HG03039 (cell line): ENCODE data around the gene SBF2.
"Not testable (repeated sequence)": the region's sequence is repeated elsewhere in the genome, so short reads cannot be mapped to it uniquely, and the experiment has no call there.

Experiments
- ATAC-seq: cut with Tn5 transposase; IDR thresholded peaks from one replicate; pipeline ENCODE4 v1.9.1; 2021; ENCODE audit warnings: mild to moderate bottlenecking, moderate library complexity; ENCODE audit not compliant: unreplicated experiment

The SBF2 gene

DNA sequence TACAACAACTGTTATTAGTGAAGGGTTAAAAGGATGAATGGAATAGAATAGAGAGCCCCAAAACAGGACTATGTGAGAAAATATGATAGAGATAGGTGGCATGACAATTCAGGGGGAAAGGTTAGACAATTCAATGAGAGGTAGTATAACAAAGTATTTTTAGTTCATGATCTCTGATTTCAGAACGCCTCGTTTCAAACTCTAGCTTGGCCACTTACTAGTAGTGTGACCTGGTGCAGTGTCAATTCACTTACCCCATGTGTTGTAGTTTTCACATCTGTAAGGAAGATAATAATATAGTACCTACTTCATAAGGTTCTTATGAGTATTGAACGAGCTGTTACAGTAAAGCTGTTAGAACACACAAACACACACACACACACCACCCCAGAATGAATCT lies 322.1 kb downstream of the SBF2 start:
- no peak for ATAC-seq

DNA sequence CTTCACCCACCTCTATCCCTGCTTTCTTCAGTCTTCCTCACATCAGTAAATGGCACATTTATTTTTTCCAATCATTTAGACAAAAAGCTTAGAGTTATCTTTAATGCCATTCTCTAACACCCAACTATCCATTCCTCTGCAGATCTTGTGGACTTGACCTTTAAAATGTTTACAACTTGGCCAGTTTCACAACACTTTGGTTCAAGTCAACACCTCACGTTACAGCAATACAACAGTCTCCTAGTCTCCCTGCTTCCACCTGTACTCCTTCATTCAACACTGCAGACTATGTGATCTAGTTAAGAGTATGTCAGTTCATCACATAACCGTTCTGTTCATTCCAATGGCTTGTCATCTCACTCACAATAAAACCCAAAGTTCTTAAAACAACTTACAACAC lies 325.0 kb downstream of the SBF2 start:
- ATAC-seq, result no peak

DNA sequence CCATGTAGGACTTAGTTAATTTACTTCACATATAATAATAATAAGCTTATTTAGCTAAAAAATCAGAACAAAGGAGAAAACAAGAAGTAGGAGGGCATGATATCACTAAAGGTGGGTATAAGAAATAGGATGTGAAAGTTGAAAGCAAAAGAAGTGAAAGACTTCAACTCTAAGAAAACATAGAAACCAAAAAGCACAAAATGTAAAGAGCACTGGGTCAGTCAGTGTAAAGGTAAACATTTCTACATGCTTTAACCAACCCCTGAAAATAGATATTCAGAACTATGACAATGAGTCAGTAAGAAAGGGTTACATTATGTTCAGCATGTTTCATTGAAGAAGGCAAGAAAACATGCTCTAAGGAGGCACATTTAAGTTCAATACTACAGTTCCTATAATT lies 331.3 kb downstream of the SBF2 start:
- peak; percentile 76 for ATAC-seq

DNA sequence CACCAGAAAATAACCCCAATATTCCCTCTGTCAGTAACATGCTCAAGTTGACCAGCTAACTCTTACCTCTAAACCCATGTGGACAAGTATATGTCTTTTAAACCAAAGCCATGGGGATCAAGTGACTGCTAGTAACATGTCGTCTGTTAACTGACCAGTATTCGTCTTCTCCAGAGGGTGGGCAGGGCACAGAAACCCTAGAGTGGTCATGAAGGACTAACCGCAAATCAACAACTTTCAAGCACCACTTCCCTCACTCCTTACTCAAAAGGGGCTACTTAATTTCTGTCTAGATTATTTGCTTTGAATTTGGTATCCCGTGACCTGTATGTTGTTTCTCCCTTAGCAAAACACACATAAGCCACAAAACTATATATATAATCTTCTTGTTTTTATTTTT lies 336.9 kb downstream of the SBF2 start:
- ATAC-seq, result no peak

DNA sequence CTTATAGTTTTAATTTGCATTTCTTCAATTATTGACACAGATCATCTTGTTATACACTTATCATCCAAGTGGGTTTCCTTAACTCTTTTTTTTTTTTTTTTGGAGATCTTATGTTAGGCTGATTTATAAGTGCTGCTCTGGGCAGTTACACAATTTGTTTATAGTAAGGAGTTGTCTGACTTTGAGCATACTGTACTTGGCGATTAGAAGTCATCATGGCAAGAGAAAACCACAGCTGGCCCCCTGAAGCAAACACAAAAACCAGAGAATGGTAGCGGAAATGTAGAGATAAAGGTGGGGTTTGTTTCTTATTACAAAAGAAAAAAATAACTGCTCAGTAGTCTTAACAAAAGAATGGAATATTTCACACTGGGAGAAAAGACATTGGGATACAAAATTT lies 337.5 kb downstream of the SBF2 start:
- ATAC-seq, result no peak

DNA sequence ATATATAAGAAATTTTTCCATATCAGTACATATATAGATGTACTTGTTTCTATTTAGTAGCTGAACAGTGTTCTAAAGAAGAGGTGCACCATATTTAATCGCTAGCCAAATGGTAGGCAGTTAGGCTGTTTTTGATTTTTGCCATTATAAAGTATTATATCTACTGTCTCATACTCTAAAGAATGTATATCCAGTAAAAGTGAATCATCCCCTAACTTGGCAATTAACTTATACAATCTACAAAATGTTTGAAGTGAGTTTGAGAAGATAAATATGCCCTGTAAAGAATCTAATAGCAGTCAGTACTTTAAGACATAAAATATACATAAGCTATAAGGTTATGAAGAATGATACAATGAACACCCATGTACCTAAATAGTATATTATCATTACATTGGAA lies 338.6 kb downstream of the SBF2 start:
- ATAC-seq, result no peak

DNA sequence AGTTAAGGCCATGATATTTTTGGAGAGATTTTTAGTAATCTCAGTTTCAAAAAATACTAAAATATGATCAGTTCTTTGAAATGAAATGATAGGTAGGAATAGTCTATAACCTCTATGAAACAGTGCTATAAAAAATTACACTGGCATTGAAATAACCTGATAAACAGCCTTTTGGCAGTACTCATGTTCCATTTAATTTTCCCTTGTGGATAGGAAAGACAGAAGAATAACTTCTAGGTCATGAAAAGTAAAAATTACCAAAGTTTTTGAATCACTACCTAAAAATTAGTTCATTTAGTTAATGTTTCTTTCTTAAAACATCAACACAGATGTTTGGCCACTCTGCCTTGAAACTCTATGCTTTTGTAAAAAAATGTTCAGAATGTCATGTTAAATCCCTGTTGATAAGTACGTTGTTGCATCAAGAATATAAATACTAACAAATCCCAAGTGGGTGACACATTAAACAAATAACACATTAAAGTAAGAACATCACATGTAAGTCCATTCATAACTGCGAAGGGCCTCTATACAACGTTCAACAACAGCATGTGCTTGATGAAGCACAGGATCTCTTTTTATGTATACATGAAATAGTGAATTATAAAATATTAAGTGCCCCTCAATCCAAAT lies 339.9 kb downstream of the SBF2 start:
- no peak for ATAC-seq

DNA sequence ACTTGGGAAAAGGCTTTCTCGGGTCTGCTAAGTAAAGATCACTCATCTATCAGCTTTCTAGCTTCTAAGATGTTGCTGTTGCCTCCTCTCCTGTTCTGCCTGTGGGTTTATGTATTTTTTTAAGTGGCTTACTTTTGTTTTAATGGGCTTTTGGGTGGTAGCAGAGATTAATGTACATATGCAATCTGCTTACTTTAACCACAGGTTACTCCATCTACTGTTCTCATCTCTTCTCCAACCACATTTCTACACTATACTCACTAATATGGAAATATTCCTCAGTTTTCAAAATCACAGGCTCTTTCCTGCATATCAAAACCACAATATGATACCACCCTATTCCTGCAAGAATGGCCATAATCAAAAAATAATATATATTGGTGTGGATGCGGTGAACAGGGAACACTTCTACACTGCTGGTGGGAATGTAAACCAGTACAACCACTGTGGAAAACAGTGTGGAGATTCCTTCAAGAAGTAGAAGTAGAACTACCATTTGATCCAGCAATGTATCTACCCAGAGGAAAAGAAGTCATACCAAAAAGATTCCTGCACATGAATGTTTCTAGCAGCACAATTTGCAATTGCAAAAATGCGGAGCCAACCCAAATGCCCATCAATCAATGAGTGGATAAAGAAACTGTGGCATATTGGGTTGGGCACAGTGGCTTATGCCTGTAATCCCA lies 341.4 kb downstream of the SBF2 start:
- no peak for ATAC-seq

DNA sequence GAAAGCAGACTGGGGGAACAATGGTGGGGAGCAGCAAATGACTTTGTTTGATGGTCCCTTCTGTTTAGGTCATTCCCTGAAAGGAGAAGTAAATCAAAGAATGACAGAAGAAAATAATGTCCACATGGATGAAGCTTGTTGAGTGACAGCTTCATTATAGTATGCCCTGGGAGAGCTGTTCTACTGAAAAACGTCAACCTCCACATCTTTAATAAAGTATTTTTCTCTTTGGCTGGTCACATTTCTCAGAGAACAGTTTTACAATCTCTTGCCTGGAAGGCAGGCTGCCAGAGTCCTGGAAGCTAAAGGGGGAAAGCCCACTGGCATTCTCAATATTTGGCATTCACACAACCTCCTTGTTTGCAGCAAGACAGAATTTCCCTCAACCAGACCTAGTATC lies 342.2 kb downstream of the SBF2 start:
- ATAC-seq, result no peak

DNA sequence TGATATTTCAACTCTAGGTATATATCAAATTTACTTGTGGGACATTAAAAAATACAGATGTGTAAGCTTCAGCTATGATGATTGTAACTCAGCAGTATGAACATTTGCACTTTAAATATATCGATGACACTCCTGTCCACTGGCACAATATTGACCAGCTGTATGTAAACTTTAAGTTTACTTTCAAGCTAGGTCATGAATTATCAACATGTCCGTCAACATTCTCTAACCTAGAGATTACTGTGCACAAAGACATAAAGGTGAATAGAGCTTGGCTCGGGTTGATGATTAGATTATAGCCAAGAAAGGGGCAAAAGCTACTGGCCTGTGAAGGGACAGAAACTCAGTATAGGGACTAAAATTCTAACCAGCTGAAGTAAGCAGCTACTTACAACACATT lies 343.6 kb downstream of the SBF2 start:
- ATAC-seq, result no peak

DNA sequence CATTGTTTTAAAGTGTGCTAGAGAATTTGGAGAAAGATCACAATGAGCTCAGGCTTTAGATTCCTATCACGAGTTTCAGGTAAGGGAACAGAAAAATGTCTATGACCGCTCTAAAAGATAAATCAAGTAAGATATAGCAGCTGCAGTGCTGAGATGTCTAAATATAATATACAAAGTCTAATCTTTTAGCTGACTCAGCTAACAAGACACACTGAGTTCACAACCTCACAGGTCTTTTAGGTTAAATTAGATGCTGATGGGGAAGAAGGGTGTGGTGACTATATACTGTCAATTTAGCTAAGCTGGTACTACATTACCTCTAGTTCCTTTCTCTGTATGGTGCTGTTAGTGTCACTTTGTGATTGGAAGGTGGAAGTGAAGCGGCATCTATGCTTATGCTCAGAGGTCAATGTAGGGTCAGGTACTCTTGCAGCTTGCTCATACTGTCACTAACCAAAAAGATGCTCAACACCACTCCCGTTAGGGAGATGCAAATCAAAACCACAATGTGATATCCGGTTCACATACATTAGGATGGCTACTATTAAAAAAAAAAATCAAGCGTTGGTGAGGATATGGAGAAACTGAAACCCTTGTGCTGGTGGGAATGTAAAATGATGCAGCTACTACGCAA lies 346.7 kb downstream of the SBF2 start:
- no peak for ATAC-seq

DNA sequence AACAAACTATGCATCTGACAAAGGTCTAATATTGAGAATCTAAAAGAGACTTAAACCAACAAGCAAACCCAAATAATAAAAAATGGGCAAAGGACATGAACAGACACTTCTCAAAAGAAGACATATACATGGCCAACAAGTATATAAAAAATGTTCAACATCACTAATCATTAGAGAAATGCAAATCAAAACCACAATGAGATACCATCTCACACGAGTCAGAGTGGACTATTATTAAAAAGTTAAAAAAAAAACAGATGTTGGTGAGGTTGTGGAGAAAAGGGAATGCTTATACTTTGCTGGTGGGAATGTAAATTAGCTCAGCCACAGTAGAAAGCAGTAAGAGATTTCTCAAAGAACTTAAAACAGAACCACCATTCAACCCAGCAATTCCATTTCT lies 348.3 kb downstream of the SBF2 start:
- not testable (repeated sequence) for ATAC-seq

DNA sequence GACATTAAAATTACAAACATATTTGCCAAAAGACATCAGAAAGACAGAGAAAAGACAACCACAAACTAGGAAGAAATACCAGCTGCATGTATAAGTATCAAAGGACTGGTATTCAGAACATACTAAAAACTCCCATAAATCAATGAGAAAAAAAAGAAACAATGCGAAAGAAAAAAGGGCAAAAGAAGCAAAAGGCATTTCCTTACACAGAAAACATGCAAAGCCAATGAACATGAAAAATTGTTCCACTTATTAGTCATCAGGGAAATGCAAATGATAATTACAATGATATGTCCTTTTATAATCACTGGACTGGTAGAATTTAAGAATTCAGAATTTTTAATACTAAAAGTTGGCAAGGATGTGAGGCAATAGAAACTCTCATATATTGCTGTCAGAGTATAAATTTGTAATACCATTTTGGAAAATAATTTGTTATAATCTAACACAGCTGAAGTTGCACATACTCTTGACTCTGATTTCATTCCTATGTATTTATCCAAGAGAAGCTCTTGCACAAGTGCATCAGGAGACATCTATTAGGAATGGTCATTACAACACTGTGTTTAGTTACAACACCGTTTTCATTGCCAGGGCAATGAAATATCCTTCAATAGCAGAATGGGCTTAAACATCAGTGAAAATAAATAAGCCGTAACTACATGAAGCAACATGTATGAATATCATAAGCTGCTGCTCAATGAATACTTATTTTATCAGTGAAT lies 350.5 kb downstream of the SBF2 start:
- no peak for ATAC-seq

DNA sequence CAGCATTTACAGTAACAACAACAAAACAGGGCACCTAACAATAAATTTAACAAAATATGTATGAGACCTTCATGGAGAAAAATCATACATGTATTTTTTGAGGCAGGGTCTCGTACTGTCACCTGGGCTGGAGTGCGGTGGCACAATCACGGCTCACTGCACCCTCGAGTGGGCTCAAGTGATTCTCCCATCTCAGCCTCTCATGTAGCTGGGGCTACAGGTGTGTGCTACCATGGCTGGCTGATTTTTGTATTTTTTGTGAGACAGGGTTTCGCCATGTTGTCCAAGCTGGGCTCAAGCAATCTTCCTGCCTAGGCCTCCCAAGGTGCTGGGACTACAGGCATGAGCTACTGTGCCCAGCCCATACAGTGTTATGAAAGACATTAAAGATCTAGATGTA lies 352.0 kb downstream of the SBF2 start:
- no peak for ATAC-seq

DNA sequence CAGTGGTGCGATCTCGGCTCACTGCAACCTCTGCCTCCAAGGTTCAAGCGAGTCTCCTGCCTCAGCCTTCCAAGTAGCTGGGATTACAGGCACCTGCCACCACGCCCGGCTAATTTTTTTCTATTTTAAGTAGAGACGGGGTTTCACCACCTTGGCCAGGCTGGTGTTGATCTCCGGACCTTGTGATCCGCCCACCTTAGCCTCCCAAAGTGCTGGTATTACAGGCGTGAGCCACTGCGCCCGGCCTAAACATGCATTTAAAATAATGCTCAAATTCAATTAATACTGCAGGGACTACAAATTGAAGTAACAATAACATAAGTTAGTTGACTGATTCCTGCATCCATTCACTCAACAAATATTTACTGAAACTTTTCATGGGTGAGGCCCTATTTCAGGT lies 354.9 kb downstream of the SBF2 start:
- ATAC-seq, result not testable (repeated sequence)

DNA sequence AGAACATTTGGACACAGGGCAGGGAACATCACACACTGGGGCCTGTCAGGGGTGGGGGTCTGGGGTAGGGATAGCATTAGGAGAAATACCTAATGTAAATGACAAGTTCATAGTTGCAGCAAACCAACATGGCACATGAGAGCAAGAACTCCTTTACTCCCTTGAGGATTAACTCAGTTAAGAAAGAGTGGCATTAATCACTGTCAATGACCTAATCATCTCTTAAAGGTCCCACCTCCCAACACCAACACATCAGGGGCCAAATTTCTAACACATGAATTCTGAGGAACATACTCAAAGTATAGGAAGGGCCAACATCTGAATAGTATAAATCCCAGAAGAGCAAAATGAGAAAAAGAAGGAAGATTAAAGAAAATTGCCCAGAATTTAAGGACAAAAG lies 357.3 kb downstream of the SBF2 start:
- no peak for ATAC-seq

DNA sequence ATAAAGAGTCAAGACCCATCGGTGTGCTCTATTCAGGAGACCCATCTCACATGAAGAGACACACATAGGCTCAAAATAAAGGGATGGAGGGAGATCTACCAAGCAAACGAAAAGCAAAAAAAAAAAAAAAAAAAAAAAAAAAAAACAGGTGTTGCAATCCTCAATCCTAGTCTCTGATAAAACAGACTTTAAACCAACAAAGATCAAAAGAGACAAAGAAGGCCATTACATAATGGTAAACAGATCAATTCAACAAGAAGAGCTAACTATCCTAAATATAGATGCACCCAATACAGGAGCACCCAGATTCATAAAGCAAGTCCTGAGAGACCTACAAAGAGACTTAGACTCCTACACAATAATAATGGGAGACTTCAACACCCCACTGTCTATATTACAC lies 361.2 kb downstream of the SBF2 start:
- ATAC-seq, result not testable (repeated sequence)

DNA sequence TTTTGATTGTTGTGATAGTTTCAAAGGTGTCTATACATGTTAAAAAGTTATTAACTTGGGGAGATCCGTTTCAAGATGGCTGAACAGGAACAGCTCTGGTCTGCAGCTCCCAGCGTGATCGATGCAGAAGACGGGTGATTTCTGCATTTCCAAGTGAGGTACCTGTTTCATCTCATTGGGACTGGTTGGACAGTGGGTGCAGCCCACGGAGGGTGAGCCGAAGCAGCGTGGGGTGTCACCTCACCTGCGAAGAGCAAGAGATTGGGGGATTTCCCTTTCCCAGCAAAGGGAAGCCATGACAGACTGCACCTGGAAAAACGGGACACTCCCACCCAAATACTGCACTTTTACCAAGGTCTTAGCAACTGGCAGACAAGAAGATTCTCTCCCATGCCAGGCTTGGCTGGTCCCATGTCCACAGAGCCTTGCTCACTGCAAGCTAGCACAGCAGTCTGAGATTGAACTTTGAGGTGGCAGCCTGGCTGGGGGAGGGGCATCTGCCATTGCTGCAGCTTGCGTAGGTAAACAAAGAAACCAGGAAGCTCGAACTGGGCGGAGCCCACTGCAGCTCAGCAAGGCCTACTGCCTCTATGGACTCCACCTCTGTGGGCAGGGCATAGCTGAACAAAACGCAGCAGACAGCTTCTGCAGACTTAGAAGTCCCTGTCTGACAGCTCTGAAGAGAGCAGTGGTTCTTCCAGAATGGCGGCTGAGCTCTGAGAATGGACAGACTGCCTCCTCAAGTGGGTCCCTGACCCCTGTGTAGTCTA lies 363.3 kb downstream of the SBF2 start:
- ATAC-seq, result not testable (repeated sequence)

DNA sequence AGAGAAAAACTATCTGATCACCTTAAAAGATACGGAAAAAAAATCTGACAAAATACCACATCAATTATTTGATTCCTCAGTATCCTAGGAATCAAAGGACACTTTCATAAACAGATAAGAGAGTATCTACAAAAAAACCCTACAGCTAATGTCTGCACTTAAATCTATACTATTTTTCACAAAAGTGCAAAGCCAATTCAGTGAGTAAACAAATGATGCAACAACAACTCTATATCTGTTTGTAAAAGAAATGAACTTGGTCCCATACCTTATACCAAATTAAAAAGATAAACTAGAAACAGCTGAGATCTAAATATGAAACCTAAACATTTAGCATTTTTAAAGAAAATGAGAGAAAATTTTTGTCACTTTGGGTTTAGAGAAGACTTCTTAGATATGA lies 366.3 kb downstream of the SBF2 start:
- no peak for ATAC-seq

DNA sequence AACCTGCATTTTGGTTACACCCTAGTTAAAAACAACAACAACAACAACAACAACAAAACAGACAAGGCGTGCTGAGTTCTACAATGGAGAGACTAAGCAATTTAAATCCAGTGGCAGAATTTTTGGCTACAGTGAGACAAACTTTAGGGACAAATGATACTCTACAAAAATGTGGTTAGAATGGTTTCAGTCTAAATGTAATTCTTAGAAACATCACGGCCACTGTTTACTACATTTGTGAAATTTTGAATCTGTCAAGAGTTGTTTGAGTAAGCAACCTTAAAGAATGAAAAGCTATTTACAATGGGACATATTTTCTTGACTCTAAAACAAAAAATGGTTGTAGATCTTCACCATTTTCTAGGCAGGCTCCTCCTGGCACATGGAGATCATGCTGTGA lies 370.7 kb downstream of the SBF2 start:
- no peak for ATAC-seq

DNA sequence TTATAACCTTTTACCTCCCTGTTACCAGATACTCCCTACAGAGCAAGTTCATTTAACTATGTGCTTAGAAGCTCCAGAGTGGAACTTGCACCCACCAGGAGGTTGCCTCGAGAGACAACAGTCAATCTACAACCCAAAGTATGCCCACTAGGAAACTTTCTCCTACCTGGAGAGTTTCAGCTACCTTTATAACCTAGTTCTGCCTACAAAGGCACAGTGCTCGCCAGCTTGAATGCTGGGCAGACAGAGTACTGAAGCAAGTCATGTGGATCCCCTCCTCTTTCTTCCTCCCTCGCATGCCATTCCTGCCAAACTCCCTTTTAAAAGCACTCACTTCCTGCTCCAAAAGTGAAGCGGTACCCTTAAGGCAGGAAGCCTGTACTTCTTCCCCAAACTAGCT lies 371.2 kb downstream of the SBF2 start:
- ATAC-seq, result no peak
